K562 (cell line): ENCODE results near the gene GPR85. TPM values are rescaled to one million over a fixed set of nuclear protein-coding genes. Genes with fewer than 3 reads are reported as not detected.

Experiments
- ATAC-seq: fragments of 200-7000 bp; cut with Tn5 transposase; 3 replicates; pipeline ENCODE4 v1.9.1; 2020; ENCODE audit warnings: moderate library complexity
- BruUV-seq: library from RNA; stranded (reverse); fragments of 400-500 nt; replicated peaks from 2 replicates; lab custom pipeline; 2021; lab: Mats Ljungman, UMichigan
- CTCF ChIA-PET: fragments of 300-600 bp; formaldehyde crosslinking; extraction: SDS; loops from one replicate; lab custom pipeline; 2021; ENCODE audit warnings: low intra/inter-chr PET ratio; lab: Yijun Ruan, JAX
- POLR2A ChIA-PET: fragments of 300-600, 350-650 bp; sonication (Branson Sonifier 250); formaldehyde crosslinking; extraction: SDS; loops from one replicate; lab custom pipeline; 2021; ENCODE audit warnings: antibody characterized with exemption, inconsistent platforms; lab: Yijun Ruan, JAX
- DNase-seq, 4 experiments: peaks; one replicate each; pipeline versions ENCODE4 v3.0.0 to v3.0.0-alpha.2; 2011 to 2018; ENCODE audit warnings: low spot score in 3 of 4, mixed read lengths in 3 of 4; ENCODE audit errors: extremely low read depth in 1 of 4
- FAIRE-seq: peaks from 2 replicates; lab custom pipeline; 2011; peaks lifted over from hg19 to GRCh38; lab: Jason Lieb, UNC
- H2AFZ ChIP-seq: 2 replicates; pipeline ENCODE4 v1.6.0; 2011; ENCODE audit warnings: low read depth, low read length, control low read depth, inconsistent platforms
- H3K27ac ChIP-seq: fragments of 200-600 bp; 3 replicates; pipeline ENCODE4 v1.8.0; 2011; ENCODE audit warnings: low read depth, mild to moderate bottlenecking, control low read depth, inconsistent platforms, low read length, moderate library complexity, mixed read lengths; ENCODE audit errors: extremely low read depth
- H3K27me3 ChIP-seq, 2 experiments: fragments of 300-600 bp in 1 of 2; 2 replicates in 1 of 2; 3 replicates in 1 of 2; pipeline versions ENCODE4 v1.6.0 to v1.8.0; 2011; ENCODE audit warnings: inconsistent platforms in 2 of 2, low read length in 2 of 2, mild to moderate bottlenecking in 1 of 2, mixed read lengths in 1 of 2, moderate library complexity in 1 of 2; ENCODE audit not compliant: control insufficient read depth in 2 of 2, insufficient read depth in 2 of 2
- H3K36me3 ChIP-seq: fragments of 300-600 bp; 3 replicates; pipeline ENCODE4 v1.8.0; 2011; ENCODE audit warnings: mild to moderate bottlenecking, low read length, inconsistent platforms; ENCODE audit not compliant: control insufficient read depth, insufficient read depth
- H3K4me1 ChIP-seq, 2 experiments: fragments of 200-600 bp in 1 of 2; replicated peaks in 1 of 2; 2 replicates in 1 of 2; 3 replicates in 1 of 2; pipeline versions ENCODE4 v1.5.1 to v1.8.0; 2011; ENCODE audit warnings: inconsistent platforms in 2 of 2, low read length in 2 of 2, mild to moderate bottlenecking in 1 of 2, mixed read lengths in 1 of 2, moderate library complexity in 1 of 2; ENCODE audit not compliant: control insufficient read depth in 2 of 2, insufficient read depth in 2 of 2
- H3K4me2 ChIP-seq: 2 replicates; pipeline ENCODE4 v1.6.1; 2011; ENCODE audit warnings: low read length, control low read depth, inconsistent platforms, mixed read lengths; ENCODE audit not compliant: insufficient read depth
- H3K4me3 ChIP-seq: fragments of 200-600 bp; sonication (generic), shearing (Covaris generic); 2 replicates; pipeline ENCODE4 v1.5.1; 2016; ENCODE audit warnings: control low read depth, inconsistent platforms
- H3K79me2 ChIP-seq: fragments of 200-600 bp; 3 replicates; pipeline ENCODE4 v1.8.0; 2011; ENCODE audit warnings: low read length, inconsistent platforms; ENCODE audit not compliant: control insufficient read depth, insufficient read depth
- H3K9ac ChIP-seq, 2 experiments: 2 replicates each; pipeline versions ENCODE4 v1.6.0 to v1.6.1; 2011; ENCODE audit warnings: low read depth in 2 of 2, low read length in 2 of 2, control low read depth in 1 of 2, inconsistent platforms in 1 of 2, mild to moderate bottlenecking in 1 of 2, mixed read lengths in 1 of 2; ENCODE audit not compliant: insufficient read depth in 1 of 2
- H3K9me1 ChIP-seq: one replicate; pipeline ENCODE4 v1.6.0; 2011; ENCODE audit warnings: inconsistent platforms, mild to moderate bottlenecking, low read length, moderate library complexity; ENCODE audit not compliant: control insufficient read depth, insufficient read depth
- H3K9me3 ChIP-seq: replicated peaks from 2 replicates; pipeline ENCODE4 v1.5.1; 2011; ENCODE audit warnings: low read depth, low read length, inconsistent platforms; ENCODE audit not compliant: control insufficient read depth, insufficient read depth
- H4K20me1 ChIP-seq: replicated peaks from 2 replicates; pipeline ENCODE4 v1.6.1; 2011; ENCODE audit warnings: low read length, inconsistent platforms, mixed read lengths; ENCODE audit not compliant: control insufficient read depth, insufficient read depth
- CHD1 ChIP-seq: fragments of 200-600 bp; sonication (generic); IDR thresholded peaks from one replicate; pipeline ENCODE4 v1.6.1; 2012; ENCODE audit warnings: mild to moderate bottlenecking, moderate library complexity, low read length, inconsistent platforms
- CTBP1 ChIP-seq: fragments of 450-650 bp; IDR thresholded peaks from 2 replicates; pipeline ENCODE4 v1.6.1; 2016; ENCODE audit warnings: borderline replicate concordance
- DACH1 ChIP-seq: fragments of 450-650 bp; IDR thresholded peaks from 2 replicates; pipeline ENCODE4 v1.6.1; 2018; ENCODE audit not compliant: partially characterized antibody
- E2F3 ChIP-seq: fragments of 250-450 bp; sonication (Bioruptor Pico); IDR thresholded peaks from 2 replicates; pipeline ENCODE4 v1.4.0; 2020; ENCODE audit warnings: mild to moderate bottlenecking
- ESRRB ChIP-seq: fragments of 250-450 bp; sonication (Bioruptor Pico); IDR thresholded peaks from 2 replicates; pipeline ENCODE4 v1.5.0; 2020; ENCODE audit warnings: mild to moderate bottlenecking, moderate library complexity, borderline replicate concordance
- HMG20B ChIP-seq: fragments of 250-450 bp; sonication (Bioruptor Pico); IDR thresholded peaks from 2 replicates; pipeline ENCODE4 v1.5.0; 2021; ENCODE audit warnings: mild to moderate bottlenecking
- KDM2B ChIP-seq: fragments of 250-450 bp; sonication (Bioruptor Pico); IDR thresholded peaks from 2 replicates; pipeline ENCODE4 v1.8.0; 2021; ENCODE audit warnings: mild to moderate bottlenecking, moderate library complexity
- POLR3A ChIP-seq: IDR thresholded peaks from 2 replicates; pipeline ENCODE4 v1.6.1; 2011; ENCODE audit warnings: borderline replicate concordance, mild to moderate bottlenecking, moderate library complexity; ENCODE audit not compliant: insufficient read length, insufficient read depth; ENCODE audit errors: extremely low read depth
- SMAD2 ChIP-seq: fragments of 150-350 bp; IDR thresholded peaks from 2 replicates; pipeline ENCODE4 v1.6.1; 2014; ENCODE audit warnings: low read depth, mild to moderate bottlenecking, low read length
- TAF9B ChIP-seq: fragments of 450-650 bp; IDR thresholded peaks from 2 replicates; pipeline ENCODE4 v1.6.1; 2018; ENCODE audit warnings: mild to moderate bottlenecking; ENCODE audit not compliant: partially characterized antibody
- ZC3H8 ChIP-seq: fragments of 450-650 bp; IDR thresholded peaks from 2 replicates; pipeline ENCODE4 v1.6.1; 2017
- WGBS: fragments of 100-300 bp; shearing (Covaris generic); methylation state at CpG from one replicate; pipeline ENCODE4 v1.1.6; 2016; ENCODE audit warnings: low coverage, mixed read lengths; ENCODE audit not compliant: insufficient coverage; ENCODE audit errors: missing lambda C conversion rate; 5-methylcytosine and 5-hydroxymethylcytosine counted together
- in situ Hi-C: fragments of 300-500 bp; cut with MboI; formaldehyde crosslinking; loops from 4 replicates; pipeline ENCODE4 v1.15.0; 2018; ENCODE audit warnings: inconsistent platforms, mixed read lengths
- intact Hi-C: fragments of 100-400 bp; cut with micrococcal nuclease; formaldehyde crosslinking; loops from 2 replicates; pipeline ENCODE4 v1.14.2; 2022
- polyA plus RNA-seq, 8 experiments: library from polyadenylated mRNA; depleted of rRNA in 4 of 8; stranded (reverse) in 5 of 8; unstranded in 3 of 8; fragments of >200 nt; fragmentation: Nextera tagmentation in 2 of 8; fragmentation: Illumina TruSeq in 1 of 8; extraction: Ambion mirVana in 2 of 8; extraction: Trizol in 1 of 8; gene quantifications; 2 replicates each; pipeline versions ENCODE4 v1.2.1 to v1.2.3, GENCODE V29; 2011 to 2014; ENCODE audit warnings: inconsistent platforms in 1 of 8, missing spikeins in 1 of 8
- total RNA-seq, 7 experiments: library from RNA; depleted of rRNA in 6 of 7; stranded (reverse); fragments of >200 nt in 6 of 7; fragmentation: Illumina TruSeq in 2 of 7; extraction: Trizol in 2 of 7; gene quantifications; 2 replicates each; pipeline versions ENCODE4 v1.2.1 to v1.2.3, GENCODE V29; 2011 to 2021; ENCODE audit warnings: low replicate concordance in 1 of 7
- TF ChIP-seq, protein P1 (sequence below): fragments of 450-650 bp; IDR thresholded peaks from 2 replicates; pipeline ENCODE4 v1.7.0; 2016; ENCODE audit warnings: borderline replicate concordance
- TF ChIP-seq, protein P2 (sequence below): sonication (generic); formaldehyde crosslinking; IDR thresholded peaks from 2 replicates; pipeline ENCODE4 v1.8.0; 2022; ENCODE audit warnings: missing genetic modification reagents, mild to moderate bottlenecking, borderline replicate concordance

The GPR85 gene
- total and polyA plus RNA-seq, 9 of the 15 experiments (the other 6 are each of a cell fraction or from before 2014, with no cell fraction given): 2.9 to 18.2 (median 4.0) TPM

DNA sequence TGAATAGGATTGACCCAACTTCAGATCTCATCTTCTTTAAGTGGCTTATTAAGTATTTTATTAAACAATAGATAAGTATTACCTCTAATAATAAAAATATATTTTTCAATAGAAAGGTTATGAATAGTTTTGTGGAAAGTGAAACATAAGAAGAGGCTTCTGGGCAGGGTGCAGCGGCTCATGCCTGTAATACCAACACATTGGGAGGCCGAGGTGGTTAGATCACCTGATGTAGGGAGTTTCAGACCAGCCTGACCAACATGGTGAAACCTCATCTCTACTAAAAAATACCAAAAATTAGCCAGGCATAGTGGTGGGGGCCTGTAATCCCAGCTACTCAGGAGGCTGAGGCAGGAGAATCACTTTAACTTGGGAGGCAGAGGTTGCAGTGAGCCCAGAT is 26.5 kb downstream of the GPR85 start:
- H3K27me3 ChIP-seq: no peaks in the 10 kb centered on the region
- TF ChIP-seq DACH1 (peak; percentile 57), POLR3A (no peak)
- TF ChIP-seq, all 486 proteins: peak for 1
- BruUV-seq: no TSS peak
- FAIRE-seq (no peak), ATAC-seq (no peak), DNase-seq (no peak)
- H4K20me1 ChIP-seq: no peaks in the 10 kb centered on the region
- H2AFZ ChIP-seq: no peak overlapping the region
- H3K9me3 ChIP-seq: no peaks in the 10 kb centered on the region
- intact Hi-C loops: no loop called here
- no peak overlapping the region for H3K27ac ChIP-seq
- no peaks in the 10 kb centered on the region for H3K79me2 ChIP-seq
- POLR2A ChIA-PET: no interaction called here
- peaks cover 0 to 7% of the 10 kb centered on the region in 2 experiments; a peak in 1 of 5 replicates for H3K4me1 ChIP-seq
- H3K9me1 ChIP-seq: no peaks in the 10 kb centered on the region
- H3K36me3 ChIP-seq: no peaks in the 10 kb centered on the region
- 22% methylated on average over 2 of the region's 2 CpGs for WGBS
- no peak overlapping the region for H3K4me2 ChIP-seq
- H3K4me3 ChIP-seq: no peak overlapping the region
- CTCF ChIA-PET: no interaction called here
- in situ Hi-C loops: no loop called here
- H3K9ac ChIP-seq: no peak overlapping the region

- ATAC-seq: no peak
- Histone ChIP-seq H2AFZ (no peak overlapping the region), H3K9ac (no peak overlapping the region), H3K79me2 (no peaks in the 10 kb centered on the region), H3K9me1 (no peaks in the 10 kb centered on the region), H3K36me3 (no peaks in the 10 kb centered on the region), H3K27ac (no peak overlapping the region), H4K20me1 (no peaks in the 10 kb centered on the region), H3K4me1 (peaks cover 0 to 7% of the 10 kb centered on the region in 2 experiments; a peak in 1 of 5 replicates), H3K4me3 (no peak overlapping the region), H3K4me2 (no peak overlapping the region), H3K27me3 (no peaks in the 10 kb centered on the region), H3K9me3 (no peaks in the 10 kb centered on the region)
- no TSS peak for BruUV-seq
- DNase-seq: no peak
- ChIA-PET CTCF (no interaction called here), POLR2A (no interaction called here)
- intact Hi-C loops: no loop called here
- FAIRE-seq: no peak
- WGBS: 2% methylated on average over 2 of the region's 2 CpGs
- in situ Hi-C loops: no loop called here
- TF ChIP-seq ZC3H8 (no peak), HMG20B (CRISPR knock-in tag) (no peak), KDM2B (CRISPR knock-in tag) (no peak), ESRRB (CRISPR knock-in tag) (no peak), TAF9B (no peak), E2F3 (CRISPR knock-in tag) (no peak), CTBP1 (no peak), CHD1 (no peak), SMAD2 (no peak)
- TF ChIP-seq, protein P1, sequence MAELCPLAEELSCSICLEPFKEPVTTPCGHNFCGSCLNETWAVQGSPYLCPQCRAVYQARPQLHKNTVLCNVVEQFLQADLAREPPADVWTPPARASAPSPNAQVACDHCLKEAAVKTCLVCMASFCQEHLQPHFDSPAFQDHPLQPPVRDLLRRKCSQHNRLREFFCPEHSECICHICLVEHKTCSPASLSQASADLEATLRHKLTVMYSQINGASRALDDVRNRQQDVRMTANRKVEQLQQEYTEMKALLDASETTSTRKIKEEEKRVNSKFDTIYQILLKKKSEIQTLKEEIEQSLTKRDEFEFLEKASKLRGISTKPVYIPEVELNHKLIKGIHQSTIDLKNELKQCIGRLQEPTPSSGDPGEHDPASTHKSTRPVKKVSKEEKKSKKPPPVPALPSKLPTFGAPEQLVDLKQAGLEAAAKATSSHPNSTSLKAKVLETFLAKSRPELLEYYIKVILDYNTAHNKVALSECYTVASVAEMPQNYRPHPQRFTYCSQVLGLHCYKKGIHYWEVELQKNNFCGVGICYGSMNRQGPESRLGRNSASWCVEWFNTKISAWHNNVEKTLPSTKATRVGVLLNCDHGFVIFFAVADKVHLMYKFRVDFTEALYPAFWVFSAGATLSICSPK: no peak
- TF ChIP-seq, protein P2, sequence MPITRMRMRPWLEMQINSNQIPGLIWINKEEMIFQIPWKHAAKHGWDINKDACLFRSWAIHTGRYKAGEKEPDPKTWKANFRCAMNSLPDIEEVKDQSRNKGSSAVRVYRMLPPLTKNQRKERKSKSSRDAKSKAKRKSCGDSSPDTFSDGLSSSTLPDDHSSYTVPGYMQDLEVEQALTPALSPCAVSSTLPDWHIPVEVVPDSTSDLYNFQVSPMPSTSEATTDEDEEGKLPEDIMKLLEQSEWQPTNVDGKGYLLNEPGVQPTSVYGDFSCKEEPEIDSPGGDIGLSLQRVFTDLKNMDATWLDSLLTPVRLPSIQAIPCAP (CRISPR knock-in tag): no peak
These were observed 31.7 kb downstream of the GPR85 start for GRCh38 chr7:113054938-113055337.
